ENCODE results near the gene TENM4. TPM values are rescaled to one million over a fixed set of nuclear protein-coding genes. Genes with fewer than 3 reads are reported as not detected.

TENM4 gene
- polyA plus RNA-seq, 1 donor from 2014 or later = not detected

DNA sequence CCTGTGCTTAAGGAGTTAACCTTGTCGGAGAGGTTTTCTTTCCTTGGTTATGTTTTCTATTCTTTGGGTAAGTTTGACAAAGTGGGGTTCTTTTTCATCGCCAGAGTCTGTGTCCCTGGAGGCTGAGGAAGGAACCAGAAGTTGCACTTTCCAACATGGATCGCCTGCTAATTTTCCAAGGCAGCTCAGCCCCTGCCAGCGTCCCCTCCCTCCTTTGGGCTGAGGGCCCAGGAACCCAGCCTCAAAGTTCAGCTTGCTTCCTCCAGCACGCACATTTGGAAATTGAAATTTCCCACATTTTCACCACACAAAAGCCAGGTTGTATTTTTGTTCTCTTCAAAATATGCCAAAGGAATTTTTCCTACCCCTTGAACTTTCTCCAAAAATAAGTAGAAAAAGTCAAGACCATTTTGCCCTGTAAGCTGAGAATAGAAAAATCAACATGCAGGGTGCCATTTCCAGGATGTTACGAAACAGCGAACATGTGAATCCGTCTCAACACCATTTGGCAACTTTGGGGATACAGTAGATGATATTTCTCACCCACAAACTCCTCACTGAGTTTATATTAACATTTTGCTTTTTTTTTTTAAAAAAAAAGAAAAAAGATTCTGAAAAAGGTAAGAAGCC lies 343.5 kb downstream of the TENM4 start:
- peaks cover 2% of the 10 kb centered on the region for H3K27me3 Mint-ChIP-seq
- peaks cover 0 to 2% (median 0%) of the 10 kb centered on the region in 3 donors for H3K4me1 Mint-ChIP-seq
- no peaks in the 10 kb centered on the region for H3K9me3 Mint-ChIP-seq
- no peak overlapping the region for H3K27ac Mint-ChIP-seq
- H3K4me3 Mint-ChIP-seq = no peak overlapping the region
- H3K36me3 Mint-ChIP-seq = no peaks in the 10 kb centered on the region

DNA sequence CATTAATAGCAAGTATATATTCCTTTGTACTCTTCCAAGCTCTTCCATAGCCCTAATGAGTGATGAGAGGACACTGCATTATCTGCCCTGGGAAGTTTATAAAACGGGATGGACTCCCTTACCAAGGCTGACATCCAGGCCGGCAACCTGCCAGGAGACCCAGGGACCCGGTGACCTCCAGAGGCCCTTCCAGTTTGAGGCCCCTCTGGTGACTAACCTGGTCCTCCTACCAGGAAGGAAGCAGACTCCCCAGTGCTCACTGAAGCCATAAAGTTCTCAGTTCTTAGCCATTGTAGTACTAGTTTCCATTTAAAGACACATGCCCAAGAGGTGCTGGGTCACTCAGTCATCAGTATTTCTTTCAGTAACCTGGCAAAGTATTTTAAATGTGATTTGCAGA lies 345.4 kb downstream of the TENM4 start:
- Mint-ChIP-seq H3K27ac (no peak overlapping the region), H3K4me1 (peaks cover 0 to 2% (median 0%) of the 10 kb centered on the region in 3 donors), H3K36me3 (peaks cover 3% of the 10 kb centered on the region), H3K9me3 (no peaks in the 10 kb centered on the region), H3K4me3 (no peak overlapping the region), H3K27me3 (peaks cover 2% of the 10 kb centered on the region)

DNA sequence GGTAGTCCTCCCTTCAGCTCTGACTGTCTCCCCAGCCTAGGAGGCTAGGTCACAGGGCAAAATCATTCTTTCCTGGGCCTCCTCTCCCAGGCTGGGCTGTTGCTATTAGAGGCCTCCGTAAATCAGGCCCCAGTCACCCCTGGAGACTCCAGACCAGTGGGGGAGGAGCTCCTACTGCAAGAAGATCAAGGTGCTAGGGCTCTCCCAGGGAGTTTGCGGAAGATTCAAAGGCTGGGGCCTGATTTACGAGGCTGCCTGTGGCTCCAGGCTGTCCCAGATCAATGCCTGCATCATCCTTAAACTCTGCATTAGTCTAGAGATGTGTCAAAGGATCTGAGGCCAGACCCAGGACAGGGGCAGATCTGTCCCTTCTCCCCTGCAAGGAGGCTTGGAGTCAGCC lies 346.2 kb downstream of the TENM4 start:
- Mint-ChIP-seq H3K4me3 (no peak overlapping the region), H3K4me1 (no peaks in the 10 kb centered on the region)

DNA sequence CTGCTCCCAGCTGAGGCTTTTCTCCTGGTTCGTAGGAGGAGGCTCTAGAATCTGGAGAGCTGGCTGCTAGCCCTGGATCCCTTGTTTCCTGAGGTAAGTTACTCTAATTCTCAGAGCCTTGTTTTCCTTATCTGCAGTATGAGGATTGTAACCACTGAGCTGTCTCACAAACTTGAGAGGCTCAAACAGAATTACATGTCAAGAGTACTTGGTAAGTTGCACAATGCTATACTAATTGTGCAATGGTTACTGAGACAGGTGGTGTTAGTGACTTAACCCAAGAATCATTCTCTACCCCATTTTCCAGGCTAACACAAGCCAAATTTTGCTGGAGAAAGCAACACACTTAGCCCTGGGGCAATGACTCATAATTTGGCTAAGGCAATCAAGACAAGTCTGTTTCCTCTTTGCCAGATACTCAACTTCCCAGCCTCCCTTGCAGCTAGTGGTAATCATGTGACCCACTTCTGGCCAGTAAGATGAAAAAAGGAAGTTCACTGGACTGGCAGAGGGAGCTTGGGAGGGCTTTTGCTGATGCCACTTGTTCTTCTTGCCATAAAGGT lies 348.0 kb downstream of the TENM4 start:
- Mint-ChIP-seq H3K4me1 (no peaks in the 10 kb centered on the region), H3K36me3 (peaks cover 3% of the 10 kb centered on the region), H3K9me3 (no peaks in the 10 kb centered on the region), H3K27ac (no peak overlapping the region), H3K27me3 (peaks cover 2% of the 10 kb centered on the region), H3K4me3 (no peak overlapping the region)

More for the DNA sequence above, 346.2 kb downstream of the TENM4 start:
- peaks cover 2% of the 10 kb centered on the region for H3K27me3 Mint-ChIP-seq
- H3K9me3 Mint-ChIP-seq = no peaks in the 10 kb centered on the region
- peak overlapping the region in 1 of 3 donors; percentile 73 for H3K27ac Mint-ChIP-seq
- H3K36me3 Mint-ChIP-seq = peaks cover 3% of the 10 kb centered on the region

DNA sequence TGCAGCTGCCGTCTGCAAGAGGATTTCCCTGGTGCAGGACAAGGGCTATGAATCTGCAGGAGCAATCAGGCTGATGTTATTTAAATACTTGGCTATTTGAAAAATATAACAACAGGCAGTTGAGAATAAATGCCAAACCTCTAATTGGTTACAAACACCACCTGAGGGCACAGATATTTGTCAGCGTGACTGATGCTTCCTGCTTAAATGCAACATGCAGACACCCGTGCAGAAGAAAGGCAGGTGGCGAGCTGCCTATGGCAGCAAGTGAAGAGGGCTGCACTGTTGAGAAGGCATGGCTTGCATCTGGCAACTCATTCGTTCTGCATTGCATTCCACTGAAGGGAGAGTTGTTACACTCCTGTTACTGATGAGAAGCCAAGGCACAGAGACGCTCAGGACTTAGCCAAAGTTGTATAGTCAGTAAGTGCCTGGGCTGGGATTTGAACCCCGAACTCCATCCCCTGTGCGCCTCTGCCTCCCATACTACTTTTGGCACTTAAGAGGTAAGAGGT lies 350.6 kb downstream of the TENM4 start:
- Mint-ChIP-seq H3K4me3 (no peak overlapping the region), H3K27me3 (peaks cover 2% of the 10 kb centered on the region), H3K9me3 (no peaks in the 10 kb centered on the region), H3K27ac (no peak overlapping the region), H3K36me3 (peaks cover 3% of the 10 kb centered on the region), H3K4me1 (no peaks in the 10 kb centered on the region)

DNA sequence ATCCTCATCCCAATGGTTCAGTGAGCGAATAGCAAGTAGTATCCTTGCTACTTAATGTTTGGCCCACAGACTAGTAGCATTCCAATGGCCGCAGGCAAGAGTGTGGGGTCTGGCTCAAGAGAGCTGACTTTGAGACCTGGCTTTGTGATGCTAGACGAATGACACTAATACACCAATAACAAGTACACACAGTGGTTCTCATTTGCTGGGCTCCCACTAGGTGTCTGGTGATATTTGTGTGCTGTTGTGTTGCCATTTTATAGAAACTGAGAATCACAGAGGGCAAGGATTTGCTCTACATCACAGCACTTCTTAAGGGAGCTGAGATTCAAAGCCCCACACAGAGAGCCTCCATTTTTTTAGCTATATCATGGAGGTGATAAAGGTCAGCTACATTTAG lies 351.2 kb downstream of the TENM4 start:
- Mint-ChIP-seq H3K27me3 (peaks cover 2% of the 10 kb centered on the region), H3K36me3 (peaks cover 3% of the 10 kb centered on the region), H3K9me3 (no peaks in the 10 kb centered on the region), H3K4me1 (no peaks in the 10 kb centered on the region), H3K27ac (no peak overlapping the region), H3K4me3 (no peak overlapping the region)

DNA sequence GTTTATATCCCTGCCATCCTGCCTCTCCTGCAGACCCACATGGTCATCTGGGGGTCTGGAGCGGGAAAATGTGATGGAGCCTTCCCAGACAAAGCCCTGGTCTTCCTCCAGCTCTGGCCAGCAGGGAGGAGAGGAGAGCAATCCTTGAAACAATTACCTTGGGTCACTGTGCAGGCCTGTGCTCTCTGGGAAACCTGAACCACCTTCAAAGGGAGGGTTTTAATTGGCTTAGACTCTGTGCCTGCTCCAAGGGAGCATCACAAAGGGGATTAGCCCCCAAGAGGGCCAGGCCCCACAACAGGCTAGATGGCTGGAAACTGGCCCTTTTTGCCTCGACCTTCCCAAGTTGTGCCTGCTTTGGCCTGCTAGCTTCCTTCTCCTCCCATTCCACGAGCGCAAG lies 351.9 kb downstream of the TENM4 start:
- H3K4me3 Mint-ChIP-seq = no peak overlapping the region
- no peaks in the 10 kb centered on the region for H3K9me3 Mint-ChIP-seq
- H3K36me3 Mint-ChIP-seq = peaks cover 3% of the 10 kb centered on the region
- H3K4me1 Mint-ChIP-seq = no peaks in the 10 kb centered on the region
- H3K27me3 Mint-ChIP-seq = peaks cover 2% of the 10 kb centered on the region
- H3K27ac Mint-ChIP-seq = no peak overlapping the region

DNA sequence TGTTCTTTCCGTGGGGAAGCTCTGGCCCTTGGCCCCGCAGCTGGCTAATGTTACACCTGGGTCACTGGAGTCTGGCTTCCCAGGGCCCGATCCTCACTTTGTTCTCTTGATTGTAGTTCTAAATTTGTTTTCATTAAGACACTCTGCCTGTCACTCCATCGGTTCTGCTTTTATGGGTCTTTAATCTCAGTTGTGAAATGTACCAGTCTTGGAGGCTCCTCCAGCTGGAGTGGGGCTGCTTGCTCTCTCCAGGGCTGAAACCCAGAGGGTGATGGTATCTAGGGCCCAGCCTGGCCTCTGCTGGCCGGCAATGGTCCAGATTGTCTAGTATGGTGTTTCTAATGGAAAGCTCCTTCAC lies 352.9 kb downstream of the TENM4 start:
- Mint-ChIP-seq H3K4me1 (no peaks in the 10 kb centered on the region), H3K36me3 (peaks cover 3% of the 10 kb centered on the region), H3K27me3 (peaks cover 4% of the 10 kb centered on the region), H3K4me3 (no peak overlapping the region), H3K27ac (no peak overlapping the region), H3K9me3 (no peaks in the 10 kb centered on the region)

DNA sequence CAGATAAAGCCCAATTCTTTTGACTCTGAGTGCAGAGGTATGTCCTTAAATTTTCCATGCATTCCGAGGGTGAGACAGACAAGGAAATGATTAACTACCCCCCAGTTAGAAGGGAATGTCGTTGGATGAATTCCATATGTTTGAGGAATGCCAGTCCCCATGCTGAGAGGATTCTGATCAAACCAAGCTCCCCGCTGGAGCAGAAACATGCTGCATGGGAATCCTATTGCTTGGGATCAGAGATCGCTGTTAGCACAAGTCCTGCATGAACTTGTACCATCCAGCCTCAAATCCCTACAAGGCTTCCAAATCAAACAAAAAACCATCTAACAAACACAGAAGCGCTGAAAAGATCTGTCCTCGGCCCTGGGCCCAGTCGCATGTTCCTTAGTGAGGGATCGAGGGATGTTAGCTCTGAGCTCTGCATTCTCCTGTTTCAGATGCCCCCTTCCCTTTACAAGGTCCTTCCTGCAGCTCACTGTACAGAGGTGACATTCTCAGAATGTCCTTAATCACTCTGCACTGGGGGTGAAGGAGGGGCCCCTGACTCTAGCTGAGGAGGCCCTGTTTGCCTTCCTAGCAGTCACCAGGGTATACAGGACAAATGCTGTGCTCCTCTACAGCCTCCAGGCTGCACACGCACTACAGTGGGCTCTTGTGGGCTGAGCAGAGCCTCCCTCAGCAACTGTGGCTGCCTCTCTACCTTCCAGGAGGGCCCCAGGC lies 353.4 kb downstream of the TENM4 start:
- Mint-ChIP-seq H3K36me3 (peaks cover 3% of the 10 kb centered on the region), H3K27ac (no peak overlapping the region), H3K4me3 (no peak overlapping the region), H3K9me3 (no peaks in the 10 kb centered on the region), H3K27me3 (peaks cover 4% of the 10 kb centered on the region), H3K4me1 (no peaks in the 10 kb centered on the region)

DNA sequence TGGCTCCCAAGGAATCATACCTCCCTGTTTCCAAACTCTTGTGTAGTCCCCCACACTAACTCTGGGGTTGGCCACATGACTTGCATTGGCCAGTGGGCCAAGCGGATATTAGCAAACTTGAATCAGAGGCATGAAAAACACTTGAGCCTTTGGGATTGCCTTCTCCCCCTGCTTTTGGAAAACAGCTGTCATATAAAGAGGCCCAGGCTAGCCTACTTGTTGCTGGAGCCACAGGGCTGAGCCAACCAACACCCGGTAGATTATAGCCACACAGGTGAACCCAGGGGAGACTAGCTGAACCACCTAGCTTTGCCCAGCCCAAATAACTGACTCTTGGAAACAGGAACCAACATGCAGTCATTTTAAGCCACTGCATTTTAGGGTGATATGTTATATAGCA lies 354.8 kb downstream of the TENM4 start:
- Mint-ChIP-seq H3K4me1 (no peaks in the 10 kb centered on the region), H3K4me3 (no peak overlapping the region), H3K36me3 (no peaks in the 10 kb centered on the region), H3K27ac (peak overlapping the region in 1 of 3 donors; percentile 18), H3K9me3 (no peaks in the 10 kb centered on the region), H3K27me3 (peaks cover 4% of the 10 kb centered on the region)

DNA sequence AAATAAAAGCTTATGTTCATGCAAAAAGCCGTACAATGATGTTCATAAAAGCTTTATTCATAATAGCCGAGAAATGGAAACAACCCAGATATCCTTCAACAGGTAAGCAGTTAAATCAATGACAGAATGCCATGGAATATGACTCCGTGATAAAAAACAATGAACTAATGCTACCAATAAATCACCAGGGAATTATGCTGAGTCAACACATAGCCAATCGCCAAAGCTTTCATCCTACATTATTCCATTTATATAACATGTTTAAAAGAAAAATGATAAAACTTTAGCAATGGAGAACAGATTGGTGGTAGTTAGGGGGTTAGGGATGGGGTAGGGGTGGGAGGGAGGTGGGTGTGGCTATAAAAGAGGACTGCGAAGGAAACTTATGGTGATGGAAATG lies 356.4 kb downstream of the TENM4 start:
- Mint-ChIP-seq H3K4me3 (no peak overlapping the region), H3K36me3 (no peaks in the 10 kb centered on the region), H3K27ac (no peak overlapping the region), H3K9me3 (no peaks in the 10 kb centered on the region), H3K4me1 (no peaks in the 10 kb centered on the region), H3K27me3 (peaks cover 4% of the 10 kb centered on the region)

DNA sequence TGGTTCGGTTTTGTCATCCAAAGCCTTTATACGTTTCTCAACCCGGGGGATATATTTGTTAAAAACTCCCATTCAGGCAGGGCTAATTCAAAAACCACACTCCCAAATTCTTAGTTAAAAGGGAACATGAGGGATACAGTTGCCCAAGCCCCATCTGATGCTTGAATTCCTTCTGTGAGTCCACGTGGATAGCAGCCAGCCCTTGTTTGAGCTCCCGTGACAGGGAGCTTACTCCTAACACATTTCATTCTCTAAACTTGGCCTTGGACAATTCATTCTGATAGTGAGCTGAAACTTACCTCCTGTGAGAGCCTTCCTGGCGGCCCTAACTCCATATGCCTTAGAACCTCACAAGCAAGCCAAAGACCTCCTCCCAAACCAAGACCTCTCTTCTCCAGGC lies 357.5 kb downstream of the TENM4 start:
- H3K4me1 Mint-ChIP-seq = no peaks in the 10 kb centered on the region
- H3K36me3 Mint-ChIP-seq = no peaks in the 10 kb centered on the region
- H3K4me3 Mint-ChIP-seq = no peak overlapping the region
- H3K27me3 Mint-ChIP-seq = peaks cover 4% of the 10 kb centered on the region
- H3K9me3 Mint-ChIP-seq = no peaks in the 10 kb centered on the region
- no peak overlapping the region for H3K27ac Mint-ChIP-seq

DNA sequence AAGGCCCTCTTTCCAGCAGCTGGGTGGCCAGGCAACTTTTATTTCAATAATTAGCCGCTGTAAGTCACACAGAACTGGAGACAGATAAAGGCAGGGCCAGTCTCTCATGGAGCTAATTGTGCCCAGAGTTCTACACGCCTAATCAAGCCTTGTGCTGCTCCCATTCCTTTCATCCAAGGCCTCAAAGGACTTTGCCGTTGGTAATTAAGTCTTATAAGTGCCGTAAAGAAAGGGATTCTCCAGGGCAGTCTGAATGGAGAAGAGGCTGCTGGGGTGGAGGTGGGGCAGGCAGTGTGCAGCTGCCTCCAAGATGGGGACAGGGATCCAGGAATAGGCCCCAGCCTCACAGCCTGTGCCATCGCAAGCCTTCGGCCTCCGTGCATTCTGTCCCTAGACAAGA lies 357.9 kb downstream of the TENM4 start:
- Mint-ChIP-seq H3K27ac (no peak overlapping the region), H3K4me1 (no peaks in the 10 kb centered on the region), H3K27me3 (peaks cover 1% of the 10 kb centered on the region), H3K36me3 (no peaks in the 10 kb centered on the region), H3K9me3 (no peaks in the 10 kb centered on the region), H3K4me3 (no peak overlapping the region)

DNA sequence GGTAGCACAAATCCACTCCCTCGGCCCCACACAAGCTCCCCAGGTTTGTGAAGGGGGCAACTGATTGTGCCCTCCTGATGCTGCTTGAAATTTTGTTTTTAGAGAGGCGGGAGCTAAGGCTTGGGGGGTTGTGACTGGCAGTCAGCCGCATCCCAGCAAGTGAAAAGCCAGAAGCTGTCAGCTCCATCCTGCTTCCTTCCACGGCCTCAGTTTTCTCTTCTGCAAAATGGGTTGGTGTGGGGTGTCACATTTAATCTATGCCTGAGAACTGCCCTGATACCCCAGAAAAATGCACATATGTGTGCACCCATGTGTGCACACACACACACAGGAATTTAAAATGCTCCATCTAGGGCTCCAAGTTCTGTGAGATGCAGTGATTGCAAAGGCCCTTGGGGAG lies 358.6 kb downstream of the TENM4 start:
- H3K4me1 Mint-ChIP-seq = no peaks in the 10 kb centered on the region
- H3K36me3 Mint-ChIP-seq = no peaks in the 10 kb centered on the region
- peaks cover 3% of the 10 kb centered on the region for H3K27me3 Mint-ChIP-seq
- H3K4me3 Mint-ChIP-seq = no peak overlapping the region
- H3K9me3 Mint-ChIP-seq = no peaks in the 10 kb centered on the region
- H3K27ac Mint-ChIP-seq = no peak overlapping the region

DNA sequence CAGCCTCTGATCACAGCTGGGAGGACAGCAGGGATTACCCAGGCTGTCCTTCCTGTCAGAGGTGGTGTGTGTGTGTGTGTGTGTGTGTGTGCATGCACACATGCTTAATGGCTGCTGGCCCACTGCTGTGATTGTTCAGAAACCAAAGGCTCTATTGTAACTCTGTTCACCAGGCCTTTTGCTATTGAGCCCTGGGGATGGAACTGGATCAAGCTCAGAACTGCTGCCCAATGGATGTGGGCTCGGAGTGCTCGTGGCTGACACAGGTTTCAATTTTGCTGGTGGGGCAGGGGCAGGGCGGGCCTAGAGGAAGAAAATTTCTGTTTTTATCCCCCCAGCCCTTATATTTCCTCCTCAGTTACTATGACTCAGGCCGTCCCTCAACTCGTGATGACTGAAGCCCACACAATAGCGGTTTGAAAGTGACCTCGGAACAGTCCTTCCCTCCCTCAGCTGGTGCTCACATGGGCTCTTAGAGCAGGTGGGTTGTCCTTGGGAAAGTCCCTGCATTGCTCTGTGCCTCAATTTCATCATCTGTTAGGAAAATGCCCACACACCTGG lies 359.3 kb downstream of the TENM4 start:
- peaks cover 3% of the 10 kb centered on the region for H3K27me3 Mint-ChIP-seq
- H3K4me3 Mint-ChIP-seq = no peak overlapping the region
- H3K27ac Mint-ChIP-seq = no peak overlapping the region
- no peaks in the 10 kb centered on the region for H3K4me1 Mint-ChIP-seq
- no peaks in the 10 kb centered on the region for H3K36me3 Mint-ChIP-seq
- H3K9me3 Mint-ChIP-seq = no peaks in the 10 kb centered on the region

All from IgD-negative memory B cell (primary cell).